ENCODE data around the gene PLEKHA8. TPM values are rescaled to one million over a fixed set of nuclear protein-coding genes. Genes with fewer than 3 reads are reported as not detected.
A peak's percentile ranks its signal among the peaks of the same experiment; 100 is the strongest.
"Not testable (repeated sequence)": the region's sequence is repeated elsewhere in the genome, so short reads cannot be mapped to it uniquely, and the experiment has no call there.

The PLEKHA8 gene
- total RNA-seq, 2 experiments from 2014 or later: 11.0 to 31.7 TPM

DNA sequence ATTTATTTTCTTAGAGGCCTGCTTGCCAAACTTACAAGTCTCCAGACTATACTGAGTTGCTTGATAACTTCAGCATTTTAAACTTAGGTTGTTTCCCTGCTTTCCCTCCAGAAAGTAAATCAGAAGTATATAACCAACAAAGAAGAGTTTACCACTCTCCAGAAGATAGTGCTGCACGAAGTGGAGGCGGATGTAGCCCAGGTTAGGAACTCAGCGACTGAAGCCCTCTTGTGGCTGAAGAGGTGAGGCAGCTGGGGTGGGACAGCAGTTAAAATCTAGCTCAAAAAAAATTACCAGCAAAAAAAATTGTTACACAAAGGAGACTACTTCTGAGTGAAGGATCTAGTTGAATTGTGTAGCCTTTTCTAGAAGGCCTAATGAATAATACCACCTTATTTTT lies 33.6 kb downstream of the PLEKHA8 start:
- Histone ChIP-seq H3K4me2 (ENCODE audit: low read length) (peak overlapping the region; percentile 28; the same call in 1 of the 2 replicates), H3K4me1 (ENCODE audit: insufficient read depth, low read length, poor library complexity, severe bottlenecking) (peaks cover 13% of the 10 kb centered on the region), H3K36me3 (ENCODE audit: insufficient read depth, low read length) (peaks cover 36% of the 10 kb centered on the region)
- TF ChIP-seq, protein P1, sequence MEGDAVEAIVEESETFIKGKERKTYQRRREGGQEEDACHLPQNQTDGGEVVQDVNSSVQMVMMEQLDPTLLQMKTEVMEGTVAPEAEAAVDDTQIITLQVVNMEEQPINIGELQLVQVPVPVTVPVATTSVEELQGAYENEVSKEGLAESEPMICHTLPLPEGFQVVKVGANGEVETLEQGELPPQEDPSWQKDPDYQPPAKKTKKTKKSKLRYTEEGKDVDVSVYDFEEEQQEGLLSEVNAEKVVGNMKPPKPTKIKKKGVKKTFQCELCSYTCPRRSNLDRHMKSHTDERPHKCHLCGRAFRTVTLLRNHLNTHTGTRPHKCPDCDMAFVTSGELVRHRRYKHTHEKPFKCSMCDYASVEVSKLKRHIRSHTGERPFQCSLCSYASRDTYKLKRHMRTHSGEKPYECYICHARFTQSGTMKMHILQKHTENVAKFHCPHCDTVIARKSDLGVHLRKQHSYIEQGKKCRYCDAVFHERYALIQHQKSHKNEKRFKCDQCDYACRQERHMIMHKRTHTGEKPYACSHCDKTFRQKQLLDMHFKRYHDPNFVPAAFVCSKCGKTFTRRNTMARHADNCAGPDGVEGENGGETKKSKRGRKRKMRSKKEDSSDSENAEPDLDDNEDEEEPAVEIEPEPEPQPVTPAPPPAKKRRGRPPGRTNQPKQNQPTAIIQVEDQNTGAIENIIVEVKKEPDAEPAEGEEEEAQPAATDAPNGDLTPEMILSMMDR (conservative IDR thresholded peaks at IDR 0.05; ENCODE audit: low read length): peak; percentile 84
- ChIA-PET POLR2A (interaction anchor here (0.6 to 1.7 kb wide), 9 partner anchors 9 to 80 kb away, joined by 3 to 6 read pairs (median 3); partner anchors contain the start of gene PLEKHA8), CTCF (ENCODE audit: unreplicated experiment) (interaction anchor here (0.6 to 1.2 kb wide), 4 partner anchors 11 to 182 kb away, joined by 3 to 4 read pairs (median 3); no protein-coding TSS in a partner anchor)
- BruUV-seq (replicated peaks); H2AFZ ChIP-seq (ENCODE audit: low read length); H3K9me3 ChIP-seq (ENCODE audit: low read length); H3K9me2 ChIP-seq (ENCODE audit: insufficient read depth, low read length); H3K79me2 ChIP-seq (ENCODE audit: insufficient read depth, low read depth, low read length); H3K27ac ChIP-seq (ENCODE audit: low read depth, low read length, poor library complexity, severe bottlenecking); H4K20me1 ChIP-seq (ENCODE audit: insufficient read depth, low read length); H3K4me3 ChIP-seq (ENCODE audit: low read depth, low read length, poor library complexity, severe bottlenecking): not testable (repeated sequence)
- peak; percentile 65 for DNase-seq (ENCODE audit: low spot score)
- intact Hi-C loops (cut with micrococcal nuclease; ENCODE audit: unreplicated experiment): loop anchor here (1.0 to 10.0 kb wide), 6 partner anchors 32 to 427 kb away; no protein-coding TSS in a partner anchor

DNA sequence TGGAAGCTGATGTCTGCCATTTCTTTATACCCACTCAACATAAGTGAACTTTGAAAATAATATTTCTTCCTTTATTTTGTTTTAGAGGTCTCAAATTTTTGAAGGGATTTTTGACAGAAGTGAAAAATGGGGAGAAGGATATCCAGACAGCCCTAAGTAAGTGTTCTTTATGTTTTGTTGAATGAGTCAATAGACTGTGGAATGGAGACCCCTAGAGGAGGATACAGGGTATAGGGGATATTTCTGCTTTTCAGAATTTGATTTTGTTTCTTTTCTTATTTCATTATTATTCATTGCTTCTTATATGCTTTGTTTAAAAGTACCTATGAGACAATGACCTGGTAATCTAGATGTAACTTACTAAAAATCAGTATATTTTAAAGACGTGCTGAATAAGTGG lies 34.4 kb downstream of the PLEKHA8 start:
- ChIA-PET POLR2A (interaction anchor here (0.7 to 1.7 kb wide), 2 partner anchors 27 to 80 kb away, joined by 3 to 5 read pairs; no protein-coding TSS in a partner anchor), CTCF (ENCODE audit: unreplicated experiment) (interaction anchor here (0.9 to 1.2 kb wide), 2 partner anchors 11 to 183 kb away, joined by 3 to 4 read pairs; no protein-coding TSS in a partner anchor)
- Histone ChIP-seq H3K4me1 (ENCODE audit: insufficient read depth, low read length, poor library complexity, severe bottlenecking) (peaks cover 13% of the 10 kb centered on the region), H3K4me3 (ENCODE audit: low read depth, low read length, poor library complexity, severe bottlenecking) (no peak overlapping the region), H3K9me2 (ENCODE audit: insufficient read depth, low read length) (no peaks in the 10 kb centered on the region), H3K79me2 (ENCODE audit: insufficient read depth, low read depth, low read length) (no peaks in the 10 kb centered on the region), H3K36me3 (ENCODE audit: insufficient read depth, low read length) (peaks cover 29% of the 10 kb centered on the region), H3K4me2 (ENCODE audit: low read length) (peak overlapping the region; percentile 28; the same call in 1 of the 2 replicates), H3K27ac (ENCODE audit: low read depth, low read length, poor library complexity, severe bottlenecking) (no peak overlapping the region), H4K20me1 (ENCODE audit: insufficient read depth, low read length) (no peaks in the 10 kb centered on the region; the same call in 1 of the 2 replicates), H3K9me3 (ENCODE audit: low read length) (no peaks in the 10 kb centered on the region), H2AFZ (ENCODE audit: low read length) (no peak overlapping the region)
- no TSS peak for BruUV-seq (replicated peaks)
- intact Hi-C loops (cut with micrococcal nuclease; ENCODE audit: unreplicated experiment): loop anchor here (1.0 to 10.0 kb wide), 6 partner anchors 33 to 428 kb away; no protein-coding TSS in a partner anchor
- TF ChIP-seq, protein P1 (conservative IDR thresholded peaks at IDR 0.05; ENCODE audit: low read length): peak; percentile 96
- no peak for TF ChIP-seq EZH2phosphoT487 (IDR thresholded peaks at IDR 0.05; ENCODE audit: borderline replicate concordance, low read depth, low read length)
- DNase-seq (ENCODE audit: low spot score): peak; percentile 62

DNA sequence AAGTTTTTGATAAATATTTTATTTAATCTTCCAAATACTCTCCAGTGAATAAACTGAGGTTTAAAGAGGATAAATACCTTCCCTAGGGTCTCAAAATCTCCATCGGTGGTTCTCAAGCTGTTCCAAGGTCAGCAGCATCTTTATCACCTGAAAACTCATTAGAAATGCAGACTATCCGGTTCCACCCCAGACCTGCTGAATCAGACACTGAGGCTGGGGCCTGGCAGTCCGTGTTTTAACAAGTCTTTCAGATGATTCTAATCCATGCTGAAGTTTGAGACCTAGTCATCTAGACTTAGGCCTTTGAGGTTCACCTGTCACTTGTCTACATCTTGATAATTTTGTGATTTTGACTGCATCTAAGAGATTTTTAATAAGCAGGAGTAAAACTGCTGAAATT lies 37.5 kb downstream of the PLEKHA8 start:
- Histone ChIP-seq H3K9me3 (ENCODE audit: low read length) (no peaks in the 10 kb centered on the region), H3K79me2 (ENCODE audit: insufficient read depth, low read depth, low read length) (no peaks in the 10 kb centered on the region), H4K20me1 (ENCODE audit: insufficient read depth, low read length) (no peaks in the 10 kb centered on the region; the same call in 1 of the 2 replicates), H3K4me2 (ENCODE audit: low read length) (no peak overlapping the region), H3K36me3 (ENCODE audit: insufficient read depth, low read length) (peaks cover 14% of the 10 kb centered on the region; the same call in 1 of the 2 replicates), H3K9me2 (ENCODE audit: insufficient read depth, low read length) (no peaks in the 10 kb centered on the region), H3K4me1 (ENCODE audit: insufficient read depth, low read length, poor library complexity, severe bottlenecking) (peaks cover 13% of the 10 kb centered on the region), H3K4me3 (ENCODE audit: low read depth, low read length, poor library complexity, severe bottlenecking) (no peak overlapping the region), H2AFZ (ENCODE audit: low read length) (no peak overlapping the region), H3K27ac (ENCODE audit: low read depth, low read length, poor library complexity, severe bottlenecking) (no peak overlapping the region)
- intact Hi-C loops (cut with micrococcal nuclease; ENCODE audit: unreplicated experiment): loop anchor here (10.0 kb wide), 2 partner anchors 311 to 431 kb away; no protein-coding TSS in a partner anchor
- no TSS peak for BruUV-seq (replicated peaks)
- POLR2A ChIA-PET: interaction anchor here (0.6 kb wide), 1 partner anchor 445 kb away, joined by 4 read pairs; no protein-coding TSS in a partner anchor
- DNase-seq (ENCODE audit: low spot score): no peak
- no peak for TF ChIP-seq EZH2phosphoT487 (IDR thresholded peaks at IDR 0.05; ENCODE audit: borderline replicate concordance, low read depth, low read length)
- TF ChIP-seq, protein P1 (conservative IDR thresholded peaks at IDR 0.05; ENCODE audit: low read length): no peak
- CTCF ChIA-PET (ENCODE audit: unreplicated experiment): interaction anchor here (0.6 kb wide), 1 partner anchor 623 kb away, joined by 3 read pairs; no protein-coding TSS in a partner anchor
